BLaER1 (cell line): ENCODE measurements around the gene EMID1.

Experiments used
- H3K27ac ChIP-seq: shearing (Covaris generic); formaldehyde crosslinking; 2 replicates; pipeline ENCODE4 v1.8.1; 2022
- H3K27me3 ChIP-seq: shearing (Covaris generic); formaldehyde crosslinking; 2 replicates; pipeline ENCODE4 v1.8.1; 2022
- H3K36me3 ChIP-seq: shearing (Covaris generic); formaldehyde crosslinking; 2 replicates; pipeline ENCODE4 v1.8.1; 2022
- H3K4me1 ChIP-seq: shearing (Covaris generic); formaldehyde crosslinking; 2 replicates; pipeline ENCODE4 v1.8.1; 2022
- H3K4me2 ChIP-seq: shearing (Covaris generic); formaldehyde crosslinking; 2 replicates; pipeline ENCODE4 v1.8.1; 2022
- H3K4me3 ChIP-seq: shearing (Covaris generic); formaldehyde crosslinking; 2 replicates; pipeline ENCODE4 v1.8.1; 2022
- H3K9ac ChIP-seq: shearing (Covaris generic); formaldehyde crosslinking; 2 replicates; pipeline ENCODE4 v1.8.1; 2022
- H3K9me3 ChIP-seq: shearing (Covaris generic); formaldehyde crosslinking; 2 replicates; pipeline ENCODE4 v1.8.1; 2022
- H4K20me1 ChIP-seq: shearing (Covaris generic); formaldehyde crosslinking; 2 replicates; pipeline ENCODE4 v1.8.1; 2022
- Cebpa-rat ChIP-seq: shearing (Covaris generic); IDR thresholded peaks from 2 replicates; pipeline ENCODE4 v1.8.1; 2022

EMID1 gene

GRCh38 chr22:29193021-29193420 is 12.7 kb upstream of the EMID1 start:
- H3K4me1 ChIP-seq, result peaks cover 9% of the 10 kb centered on the region
- no peak overlapping the region for H3K4me2 ChIP-seq
- no peak overlapping the region for H3K9ac ChIP-seq
- no peak for TF ChIP-seq Cebpa-rat
- no peaks in the 10 kb centered on the region for H3K9me3 ChIP-seq
- H3K27me3 ChIP-seq, result peaks cover 22% of the 10 kb centered on the region
- H3K4me3 ChIP-seq, result no peak overlapping the region
- H4K20me1 ChIP-seq, result peaks cover 10% of the 10 kb centered on the region; the same call in 1 of the 2 replicates
- no peak overlapping the region for H3K27ac ChIP-seq
- H3K36me3 ChIP-seq, result no peaks in the 10 kb centered on the region

GRCh38 chr22:29194184-29194583 is 11.5 kb upstream of the EMID1 start:
- Histone ChIP-seq H3K36me3 (no peaks in the 10 kb centered on the region), H3K4me2 (no peak overlapping the region), H3K27ac (no peak overlapping the region), H3K9me3 (no peaks in the 10 kb centered on the region), H3K4me1 (peaks cover 9% of the 10 kb centered on the region), H4K20me1 (peaks cover 6% of the 10 kb centered on the region; the same call in 1 of the 2 replicates), H3K9ac (no peak overlapping the region), H3K27me3 (peaks cover 22% of the 10 kb centered on the region), H3K4me3 (no peak overlapping the region)
- TF ChIP-seq Cebpa-rat, result no peak

- H4K20me1 ChIP-seq, result peaks cover 14% of the 10 kb centered on the region
- peaks cover 19% of the 10 kb centered on the region for H3K4me1 ChIP-seq
- no peak for TF ChIP-seq Cebpa-rat
- H3K4me2 ChIP-seq, result no peak overlapping the region
- H3K9me3 ChIP-seq, result no peaks in the 10 kb centered on the region
- no peak overlapping the region for H3K4me3 ChIP-seq
- no peaks in the 10 kb centered on the region for H3K36me3 ChIP-seq
- H3K27me3 ChIP-seq, result peaks cover 22% of the 10 kb centered on the region
- H3K9ac ChIP-seq, result no peak overlapping the region
- H3K27ac ChIP-seq, result no peak overlapping the region
These were observed 10.4 kb upstream of the EMID1 start for GRCh38 chr22:29195118-29195963.

GRCh38 chr22:29195964-29196666 is 9.6 kb upstream of the EMID1 start:
- Histone ChIP-seq H3K4me3 (no peak overlapping the region), H3K9ac (no peak overlapping the region), H4K20me1 (peaks cover 22% of the 10 kb centered on the region), H3K4me2 (no peak overlapping the region), H3K36me3 (no peaks in the 10 kb centered on the region), H3K4me1 (peaks cover 19% of the 10 kb centered on the region), H3K27ac (no peak overlapping the region), H3K27me3 (peaks cover 26% of the 10 kb centered on the region), H3K9me3 (no peaks in the 10 kb centered on the region)
- TF ChIP-seq Cebpa-rat, result no peak

GRCh38 chr22:29197096-29197495 is 8.6 kb upstream of the EMID1 start:
- Histone ChIP-seq H3K4me2 (no peak overlapping the region), H3K9ac (no peak overlapping the region), H3K27ac (no peak overlapping the region), H3K27me3 (peaks cover 35% of the 10 kb centered on the region), H3K4me1 (peaks cover 27% of the 10 kb centered on the region), H4K20me1 (peaks cover 32% of the 10 kb centered on the region), H3K4me3 (no peak overlapping the region), H3K36me3 (no peaks in the 10 kb centered on the region), H3K9me3 (no peaks in the 10 kb centered on the region)
- no peak for TF ChIP-seq Cebpa-rat

GRCh38 chr22:29198240-29198639 is 7.5 kb upstream of the EMID1 start:
- TF ChIP-seq Cebpa-rat, result no peak
- Histone ChIP-seq H4K20me1 (peaks cover 43% of the 10 kb centered on the region), H3K27ac (no peak overlapping the region), H3K4me1 (peaks cover 38% of the 10 kb centered on the region), H3K9ac (no peak overlapping the region), H3K4me3 (no peak overlapping the region), H3K36me3 (no peaks in the 10 kb centered on the region), H3K9me3 (no peaks in the 10 kb centered on the region), H3K4me2 (no peak overlapping the region), H3K27me3 (peaks cover 38% of the 10 kb centered on the region)

GRCh38 chr22:29199702-29200400 is 5.8 kb upstream of the EMID1 start:
- Histone ChIP-seq H3K4me3 (no peak overlapping the region), H4K20me1 (peaks cover 59% of the 10 kb centered on the region), H3K4me1 (peaks cover 54% of the 10 kb centered on the region), H3K9ac (no peak overlapping the region), H3K9me3 (no peaks in the 10 kb centered on the region), H3K36me3 (no peaks in the 10 kb centered on the region), H3K4me2 (peak overlapping the region; percentile 36), H3K27me3 (peaks cover 53% of the 10 kb centered on the region), H3K27ac (no peak overlapping the region)
- no peak for TF ChIP-seq Cebpa-rat

GRCh38 chr22:29200901-29201300 is 4.8 kb upstream of the EMID1 start:
- H3K4me3 ChIP-seq, result no peak overlapping the region
- TF ChIP-seq Cebpa-rat, result no peak
- H3K27ac ChIP-seq, result no peak overlapping the region
- H3K27me3 ChIP-seq, result peaks cover 64% of the 10 kb centered on the region
- no peaks in the 10 kb centered on the region for H3K9me3 ChIP-seq
- no peak overlapping the region for H3K4me2 ChIP-seq
- H4K20me1 ChIP-seq, result peaks cover 66% of the 10 kb centered on the region
- H3K36me3 ChIP-seq, result no peaks in the 10 kb centered on the region
- H3K4me1 ChIP-seq, result peaks cover 56% of the 10 kb centered on the region
- H3K9ac ChIP-seq, result no peak overlapping the region

- peaks cover 72% of the 10 kb centered on the region for H3K27me3 ChIP-seq
- H3K4me2 ChIP-seq, result peak overlapping the region; percentile 92
- no peaks in the 10 kb centered on the region for H3K9me3 ChIP-seq
- peaks cover 72% of the 10 kb centered on the region for H4K20me1 ChIP-seq
- H3K4me1 ChIP-seq, result peaks cover 61% of the 10 kb centered on the region
- H3K9ac ChIP-seq, result no peak overlapping the region
- no peak overlapping the region for H3K27ac ChIP-seq
- H3K36me3 ChIP-seq, result no peaks in the 10 kb centered on the region
- TF ChIP-seq Cebpa-rat, result no peak
- 0 out of 2 replicates have a peak overlapping the region, but pooled peaks have one; percentile 42 for H3K4me3 ChIP-seq
These were observed 3.9 kb upstream of the EMID1 start for GRCh38 chr22:29201782-29202181.
